T-helper 1 cell treated with Interleukin-12 subunit alpha and Interleukin-12 subunit beta and Interleukin-4 antibody, amounts not matched to agents 30 μg/mL and 1 μg/mL, for 36 hours (primary cell): Measurements from ENCODE around the gene RNU1-4.
"Not testable (repeated sequence)": the region's sequence is repeated elsewhere in the genome, so short reads cannot be mapped to it uniquely, and the experiment has no call there.

Experiments
- H3K27ac Mint-ChIP-seq: one replicate; pipeline ENCODE4 v1.8.0; 2021; ENCODE audit warnings: mild to moderate bottlenecking, mixed read lengths
- H3K27me3 Mint-ChIP-seq: one replicate; pipeline ENCODE4 v1.8.0; 2021; ENCODE audit warnings: low read depth, mixed read lengths
- H3K36me3 Mint-ChIP-seq: one replicate; pipeline ENCODE4 v1.8.0; 2021; ENCODE audit warnings: low read depth, mixed read lengths
- H3K4me1 Mint-ChIP-seq: one replicate; pipeline ENCODE4 v1.8.0; 2021; ENCODE audit warnings: low read depth, mixed read lengths
- H3K4me3 Mint-ChIP-seq: one replicate; pipeline ENCODE4 v1.8.0; 2021; ENCODE audit warnings: mild to moderate bottlenecking, moderate library complexity, mixed read lengths
- H3K9me3 Mint-ChIP-seq: one replicate; pipeline ENCODE4 v1.8.0; 2021; ENCODE audit warnings: mixed read lengths

Gene RNU1-4

GRCh38 chr1:16718099-16718907, 22.0 kb upstream of the RNU1-4 start:
- not testable (repeated sequence) for H3K36me3 Mint-ChIP-seq, H3K27ac Mint-ChIP-seq, H3K4me3 Mint-ChIP-seq, H3K4me1 Mint-ChIP-seq, H3K9me3 Mint-ChIP-seq
- H3K27me3 Mint-ChIP-seq = peaks cover 37% of the 10 kb centered on the region

GRCh38 chr1:16718908-16719533, 21.3 kb upstream of the RNU1-4 start:
- Mint-ChIP-seq H3K36me3 (no peaks in the 10 kb centered on the region), H3K27ac (no peak overlapping the region), H3K9me3 (no peaks in the 10 kb centered on the region), H3K4me3 (no peak overlapping the region), H3K4me1 (no peaks in the 10 kb centered on the region), H3K27me3 (peaks cover 43% of the 10 kb centered on the region)

GRCh38 chr1:16719571-16720350, 20.6 kb upstream of the RNU1-4 start:
- Mint-ChIP-seq H3K27ac (no peak overlapping the region), H3K4me1 (no peaks in the 10 kb centered on the region), H3K9me3 (no peaks in the 10 kb centered on the region), H3K4me3 (no peak overlapping the region), H3K27me3 (peaks cover 43% of the 10 kb centered on the region), H3K36me3 (no peaks in the 10 kb centered on the region)

GRCh38 chr1:16720351-16721223, 19.7 kb upstream of the RNU1-4 start:
- Mint-ChIP-seq H3K4me1 (no peaks in the 10 kb centered on the region), H3K27me3 (peaks cover 43% of the 10 kb centered on the region), H3K27ac (no peak overlapping the region), H3K36me3 (no peaks in the 10 kb centered on the region), H3K4me3 (no peak overlapping the region), H3K9me3 (no peaks in the 10 kb centered on the region)

- Mint-ChIP-seq H3K27ac (no peak overlapping the region), H3K4me1 (no peaks in the 10 kb centered on the region), H3K4me3 (no peak overlapping the region), H3K27me3 (peaks cover 33% of the 10 kb centered on the region), H3K36me3 (no peaks in the 10 kb centered on the region), H3K9me3 (no peaks in the 10 kb centered on the region)
These were observed 18.3 kb upstream of the RNU1-4 start for GRCh38 chr1:16721871-16722641.

- Mint-ChIP-seq H3K4me3 (no peak overlapping the region), H3K9me3 (no peaks in the 10 kb centered on the region), H3K36me3 (no peaks in the 10 kb centered on the region), H3K27me3 (peaks cover 27% of the 10 kb centered on the region), H3K4me1 (no peaks in the 10 kb centered on the region), H3K27ac (no peak overlapping the region)
These were observed 15.4 kb upstream of the RNU1-4 start for GRCh38 chr1:16724718-16725438.

- not testable (repeated sequence) for H3K27ac Mint-ChIP-seq, H3K4me1 Mint-ChIP-seq, H3K4me3 Mint-ChIP-seq, H3K36me3 Mint-ChIP-seq, H3K9me3 Mint-ChIP-seq
- H3K27me3 Mint-ChIP-seq = peaks cover 25% of the 10 kb centered on the region
These were observed 14.7 kb upstream of the RNU1-4 start for GRCh38 chr1:16725439-16726245.

- Mint-ChIP-seq H3K36me3 (no peaks in the 10 kb centered on the region), H3K27me3 (peaks cover 12% of the 10 kb centered on the region), H3K4me3 (no peak overlapping the region), H3K9me3 (no peaks in the 10 kb centered on the region), H3K27ac (no peak overlapping the region), H3K4me1 (no peaks in the 10 kb centered on the region)
These were observed 12.9 kb upstream of the RNU1-4 start for GRCh38 chr1:16727190-16728111.

GRCh38 chr1:16728243-16728949, 11.9 kb upstream of the RNU1-4 start:
- H3K4me1 Mint-ChIP-seq, H3K4me3 Mint-ChIP-seq, H3K27ac Mint-ChIP-seq, H3K9me3 Mint-ChIP-seq, H3K27me3 Mint-ChIP-seq, H3K36me3 Mint-ChIP-seq: not testable (repeated sequence)

- H3K27me3 Mint-ChIP-seq, H3K4me3 Mint-ChIP-seq, H3K27ac Mint-ChIP-seq, H3K9me3 Mint-ChIP-seq, H3K4me1 Mint-ChIP-seq, H3K36me3 Mint-ChIP-seq: not testable (repeated sequence)
These were observed 7.9 kb upstream of the RNU1-4 start for GRCh38 chr1:16732254-16732896.

GRCh38 chr1:16741230-16741629, 914 bp downstream of the RNU1-4 start:
- H3K27me3 Mint-ChIP-seq, H3K4me3 Mint-ChIP-seq, H3K4me1 Mint-ChIP-seq, H3K36me3 Mint-ChIP-seq, H3K9me3 Mint-ChIP-seq, H3K27ac Mint-ChIP-seq: not testable (repeated sequence)
